Measurements from ENCODE around the gene NFYA.

The NFYA gene

GRCh38 chr6:41119508-41119907 lies 46.7 kb downstream of the NFYA start:
- no peak for DNase-seq (ENCODE audit: low read depth)

DNA sequence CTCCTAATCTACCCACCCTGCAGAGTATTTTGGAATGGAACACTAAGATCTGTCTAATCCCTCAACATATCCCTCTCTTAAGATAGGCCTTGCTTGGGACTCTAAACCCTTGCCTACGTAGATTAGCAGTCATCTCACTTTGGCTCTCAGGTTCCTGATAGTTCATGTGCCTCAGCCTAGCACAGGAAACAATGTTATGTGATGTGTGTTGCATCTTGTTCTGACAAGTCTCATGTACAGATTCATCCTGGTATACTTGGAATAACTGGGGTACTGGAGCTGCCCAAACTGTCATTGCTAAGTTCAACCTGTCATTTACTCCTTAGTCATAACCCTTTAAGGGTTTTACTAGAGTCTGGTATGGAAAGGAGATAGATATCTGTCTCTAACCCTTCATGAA lies 47.3 kb downstream of the NFYA start:
- DNase-seq (ENCODE audit: low read depth) = no peak

DNA sequence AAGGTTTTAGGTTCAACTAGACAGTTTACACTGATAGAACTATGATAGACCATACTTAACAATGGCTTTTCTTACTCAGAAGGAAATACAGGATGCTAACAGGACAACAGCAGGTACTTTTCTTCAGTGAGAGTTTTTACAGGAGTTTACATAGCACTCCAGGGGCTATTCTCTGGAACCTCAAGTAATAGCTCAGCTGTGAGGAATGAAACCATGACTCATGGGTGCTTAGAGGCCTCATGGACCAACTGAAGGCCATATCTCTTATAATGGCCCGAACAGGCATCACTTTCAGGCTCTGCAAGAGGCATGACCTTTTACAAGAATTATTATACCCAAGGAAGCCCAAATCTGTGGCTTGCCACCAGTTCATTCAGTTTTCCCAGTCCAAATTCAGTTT lies 49.6 kb downstream of the NFYA start:
- peak; percentile 23 for DNase-seq (ENCODE audit: low read depth)

DNA sequence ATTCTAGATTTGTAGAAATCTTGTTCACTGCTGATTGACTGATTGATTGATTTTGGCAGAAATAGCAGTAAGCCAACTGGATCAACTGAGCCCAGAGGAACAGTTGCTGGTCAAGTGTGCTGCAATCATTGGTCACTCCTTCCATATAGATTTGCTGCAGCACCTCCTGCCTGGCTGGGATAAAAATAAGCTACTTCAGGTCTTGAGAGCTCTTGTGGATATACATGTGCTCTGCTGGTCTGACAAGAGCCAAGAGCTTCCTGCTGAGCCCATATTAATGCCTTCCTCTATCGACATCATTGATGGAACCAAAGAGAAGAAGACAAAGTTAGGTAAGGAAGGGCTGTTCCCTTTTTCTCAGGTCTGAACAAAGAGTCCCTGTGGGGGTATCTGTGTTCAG lies 50.1 kb downstream of the NFYA start:
- DNase-seq (ENCODE audit: low read depth) = no peak

DNA sequence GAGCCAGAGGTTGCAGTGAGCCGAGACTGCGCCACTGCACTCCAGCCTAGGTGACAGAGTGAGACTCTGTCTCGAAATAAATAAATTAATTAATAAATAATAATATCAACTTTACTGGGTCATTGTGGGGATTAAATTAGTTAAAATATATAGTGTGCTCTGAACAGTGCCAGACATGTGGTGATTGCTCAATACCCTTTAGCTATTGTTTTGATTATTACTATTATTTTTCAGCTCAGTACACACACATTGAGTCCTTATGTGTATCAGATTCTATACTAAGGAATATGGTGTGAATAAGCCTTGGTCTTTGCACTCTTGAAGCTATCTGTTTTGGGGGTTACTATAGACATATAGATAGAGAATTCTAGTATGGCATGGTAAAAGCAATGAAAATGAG lies 52.5 kb downstream of the NFYA start:
- DNase-seq (ENCODE audit: low read depth) = no peak

GRCh38 chr6:41132254-41132653 lies 59.5 kb downstream of the NFYA start:
- DNase-seq (ENCODE audit: low read depth) = no peak

DNA sequence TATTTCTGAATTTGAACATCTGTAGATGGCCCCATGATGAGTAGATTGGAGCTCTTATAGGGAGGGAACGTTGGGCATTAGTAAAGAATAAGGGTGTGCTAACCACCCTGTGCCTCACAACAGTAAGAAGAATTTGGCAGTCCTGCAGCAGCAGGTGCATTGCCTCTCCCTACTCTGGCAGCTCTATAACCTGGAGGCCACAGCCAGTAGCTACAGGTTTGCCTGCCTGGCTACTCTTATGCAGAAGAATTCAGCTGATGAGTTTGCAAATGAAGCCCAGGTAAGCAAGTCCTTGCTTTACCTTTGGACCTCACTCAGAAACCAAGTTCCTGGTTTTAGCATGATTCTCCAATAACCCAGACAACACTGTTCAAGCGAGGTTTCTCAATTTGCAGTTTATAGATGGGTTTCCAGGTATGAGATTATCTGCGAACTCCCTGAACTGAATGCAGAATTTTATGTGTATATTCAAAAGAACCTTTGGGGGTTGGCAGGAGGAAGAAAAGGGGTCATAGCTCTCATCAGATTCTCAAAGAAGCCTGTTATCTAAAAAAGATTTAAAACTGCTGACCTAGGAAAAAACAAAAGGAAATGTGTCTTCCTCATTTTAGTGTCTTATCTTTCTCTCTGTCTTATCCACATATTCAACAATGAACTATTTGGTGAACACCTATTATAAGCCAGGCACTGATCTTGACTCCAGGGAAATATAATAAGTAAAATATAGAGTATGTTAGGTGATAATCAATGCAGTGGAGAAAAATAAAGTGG lies 62.5 kb downstream of the NFYA start:
- DNase-seq (ENCODE audit: low read depth) = no peak

- no peak for DNase-seq (ENCODE audit: low read depth)
Measured at GRCh38 chr6:41136911-41137310, 64.1 kb downstream of the NFYA start.

GRCh38 chr6:41147917-41148316 lies 75.1 kb downstream of the NFYA start:
- DNase-seq (ENCODE audit: low read depth) = no peak
